HG02943 (cell line): ENCODE results near the gene RPL31.

Source experiments
- ATAC-seq: cut with Tn5 transposase; IDR thresholded peaks from one replicate; pipeline ENCODE4 v1.9.1; 2021; ENCODE audit warnings: mild to moderate bottlenecking, low read depth, moderate library complexity; ENCODE audit not compliant: unreplicated experiment

RPL31 gene

GRCh38 chr2:100992262-100992661 is 9.8 kb upstream of the RPL31 start:
- ATAC-seq = no peak

GRCh38 chr2:100993294-100993693 is 8.8 kb upstream of the RPL31 start:
- no peak for ATAC-seq

GRCh38 chr2:100995309-100996075 is 6.6 kb upstream of the RPL31 start:
- no peak for ATAC-seq

- ATAC-seq = no peak
Measured at GRCh38 chr2:100997509-100998234, 4.4 kb upstream of the RPL31 start.

GRCh38 chr2:100998235-100998573 is 3.9 kb upstream of the RPL31 start:
- ATAC-seq = no peak

GRCh38 chr2:100999995-101000394 is 2.1 kb upstream of the RPL31 start:
- ATAC-seq = no peak

- no peak for ATAC-seq
Measured at GRCh38 chr2:101002562-101003277, 631 bp downstream of the RPL31 start.

GRCh38 chr2:101003278-101003775 is 1.2 kb downstream of the RPL31 start:
- ATAC-seq = no peak

- no peak for ATAC-seq
Measured at GRCh38 chr2:101004620-101005325, 2.7 kb downstream of the RPL31 start.

- no peak for ATAC-seq
Measured at GRCh38 chr2:101006065-101006715, 4.1 kb downstream of the RPL31 start.

- ATAC-seq = no peak
Measured at GRCh38 chr2:101007415-101008345, 5.6 kb downstream of the RPL31 start.

- ATAC-seq = no peak
Measured at GRCh38 chr2:101011152-101011551, 9.1 kb downstream of the RPL31 start.

GRCh38 chr2:101012054-101012705 is 10.1 kb downstream of the RPL31 start:
- peak; percentile 51 for ATAC-seq

GRCh38 chr2:101012706-101013181 is 10.7 kb downstream of the RPL31 start:
- no peak for ATAC-seq

- ATAC-seq = no peak
Measured at GRCh38 chr2:101014264-101014857, 12.3 kb downstream of the RPL31 start.

GRCh38 chr2:101017371-101017770 is 15.3 kb downstream of the RPL31 start:
- ATAC-seq = no peak

GRCh38 chr2:101018934-101019333 is 16.8 kb downstream of the RPL31 start:
- no peak for ATAC-seq

GRCh38 chr2:101022221-101022620 is 20.1 kb downstream of the RPL31 start:
- ATAC-seq = no peak
